ENCODE measurements around the gene VPS50. TPM values are rescaled to one million over a fixed set of nuclear protein-coding genes. Genes with fewer than 3 reads are reported as not detected.
"Not testable (repeated sequence)": the region's sequence is repeated elsewhere in the genome, so short reads cannot be mapped to it uniquely, and the experiment has no call there.

The VPS50 gene
- polyA plus RNA-seq, 4 donors: 23.9 to 37.8 (median 33.2) TPM

- no peak for DNase-seq (ENCODE audit: low read depth in 4 of 4, low spot score in 3 of 4)
Measured at GRCh38 chr7:93238748-93239147, 6.6 kb downstream of the VPS50 start.

DNA sequence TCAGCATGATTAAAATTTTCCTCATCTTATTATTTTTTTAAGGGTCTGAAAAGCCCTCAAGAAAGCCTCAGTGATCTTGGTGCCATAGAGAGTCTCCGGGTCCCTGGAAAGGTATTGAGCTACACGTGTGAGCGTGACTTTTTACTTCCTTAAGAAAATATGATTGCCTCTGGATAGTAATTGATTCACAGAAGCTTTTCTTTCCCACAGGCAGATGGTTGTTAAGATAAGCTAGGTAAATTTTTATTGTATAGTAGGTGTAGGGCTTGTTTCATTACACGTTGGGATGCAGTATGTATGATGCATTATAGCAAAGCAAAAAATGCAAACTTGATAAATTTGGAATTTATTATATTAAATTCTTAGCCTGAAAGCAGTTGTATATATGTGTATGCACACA lies 7.7 kb downstream of the VPS50 start:
- DNase-seq (ENCODE audit: low read depth in 4 of 4, low spot score in 3 of 4): no peak

DNA sequence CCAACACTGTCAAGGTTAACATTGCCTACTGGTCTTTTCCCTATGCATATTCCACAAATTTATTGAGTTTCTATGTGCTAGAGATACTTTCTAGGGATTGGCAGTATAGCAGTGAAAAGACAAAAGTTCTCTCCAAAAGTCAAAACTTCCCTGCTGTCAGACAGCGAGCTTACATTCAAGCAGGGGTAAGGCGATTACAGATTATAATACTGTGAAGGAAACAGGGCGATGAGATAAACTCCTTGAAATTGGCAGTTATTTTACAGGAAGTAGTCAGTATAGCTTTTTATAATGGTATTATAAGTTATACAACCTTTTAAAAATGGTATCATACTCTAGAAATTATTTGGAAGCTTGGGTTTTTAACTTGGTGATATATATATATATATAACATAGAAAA lies 9.9 kb downstream of the VPS50 start:
- DNase-seq (ENCODE audit: low read depth in 4 of 4, low spot score in 3 of 4): no peak

- DNase-seq (ENCODE audit: low read depth in 4 of 4, low spot score in 3 of 4): no peak
Measured at GRCh38 chr7:93245525-93246432, 13.6 kb downstream of the VPS50 start.

- DNase-seq (ENCODE audit: low read depth in 4 of 4, low spot score in 3 of 4): no peak
Measured at GRCh38 chr7:93249491-93250148, 17.5 kb downstream of the VPS50 start.

- DNase-seq (ENCODE audit: low read depth in 4 of 4, low spot score in 3 of 4): no peak
Measured at GRCh38 chr7:93258661-93259060, 26.5 kb downstream of the VPS50 start.

DNA sequence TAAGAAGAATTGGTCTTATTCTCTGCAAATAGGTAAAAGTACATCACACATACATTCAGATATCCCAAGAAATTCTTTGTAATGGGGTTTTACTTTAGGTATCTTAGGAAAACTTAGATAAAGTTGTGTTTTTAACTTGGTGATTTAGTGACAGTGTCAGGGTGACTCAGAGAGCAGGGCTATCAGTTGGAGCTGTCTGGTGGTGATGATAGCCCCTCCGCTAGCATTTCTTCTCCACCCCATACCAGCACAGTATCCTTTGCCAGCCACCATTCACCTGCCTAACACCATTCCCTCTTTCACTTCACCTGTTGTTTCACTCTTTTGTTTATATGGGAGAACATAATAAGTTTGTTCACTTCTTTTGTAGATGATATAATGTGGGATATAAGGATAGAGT lies 30.4 kb downstream of the VPS50 start:
- DNase-seq (ENCODE audit: low read depth in 4 of 4, low spot score in 3 of 4): no peak

DNA sequence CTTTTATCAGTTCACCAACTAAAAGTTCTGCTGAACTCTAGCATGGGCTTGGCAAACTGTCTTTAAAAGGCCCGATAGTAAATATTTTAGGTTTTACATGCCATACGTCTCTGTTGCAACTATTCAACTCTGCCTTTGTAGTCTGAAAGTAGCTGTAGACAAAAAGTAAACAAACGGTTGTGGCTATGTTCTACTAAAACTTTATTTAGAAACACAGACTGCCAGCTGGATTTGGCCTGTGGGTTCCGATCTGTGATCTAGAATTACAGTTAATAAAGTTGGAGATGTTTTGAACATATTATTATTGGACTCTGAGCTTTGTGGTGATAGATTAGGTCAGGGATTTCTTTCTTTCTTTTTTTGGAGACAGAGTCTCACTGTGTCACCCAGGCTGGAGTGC lies 33.1 kb downstream of the VPS50 start:
- no peak for DNase-seq (ENCODE audit: low read depth in 4 of 4, low spot score in 3 of 4)

- no peak for DNase-seq (ENCODE audit: low read depth in 4 of 4, low spot score in 3 of 4)
Measured at GRCh38 chr7:93279541-93279940, 47.4 kb downstream of the VPS50 start.

DNA sequence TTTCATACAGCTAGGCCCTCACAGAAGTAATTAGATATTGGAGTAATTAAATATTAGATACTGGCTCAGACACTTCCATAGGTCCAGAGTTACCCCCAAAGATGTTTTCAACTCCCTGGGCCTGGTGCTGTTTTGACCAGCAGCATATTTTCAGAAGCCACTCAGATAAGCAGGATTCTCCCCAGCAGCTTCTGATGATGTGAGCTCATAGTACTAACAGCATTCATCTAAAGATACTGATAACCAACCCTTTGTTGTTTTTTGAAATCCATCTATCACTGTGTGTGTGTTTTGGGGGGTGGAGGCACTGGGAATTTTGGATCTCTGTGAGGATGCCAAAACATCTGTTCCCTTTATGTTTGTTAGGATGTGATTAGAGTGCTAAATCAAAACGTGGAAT lies 52.7 kb downstream of the VPS50 start:
- DNase-seq (ENCODE audit: low read depth in 4 of 4, low spot score in 3 of 4): no peak

- no peak for DNase-seq (ENCODE audit: low read depth in 4 of 4, low spot score in 3 of 4)
Measured at GRCh38 chr7:93293229-93293628, 61.1 kb downstream of the VPS50 start.

DNA sequence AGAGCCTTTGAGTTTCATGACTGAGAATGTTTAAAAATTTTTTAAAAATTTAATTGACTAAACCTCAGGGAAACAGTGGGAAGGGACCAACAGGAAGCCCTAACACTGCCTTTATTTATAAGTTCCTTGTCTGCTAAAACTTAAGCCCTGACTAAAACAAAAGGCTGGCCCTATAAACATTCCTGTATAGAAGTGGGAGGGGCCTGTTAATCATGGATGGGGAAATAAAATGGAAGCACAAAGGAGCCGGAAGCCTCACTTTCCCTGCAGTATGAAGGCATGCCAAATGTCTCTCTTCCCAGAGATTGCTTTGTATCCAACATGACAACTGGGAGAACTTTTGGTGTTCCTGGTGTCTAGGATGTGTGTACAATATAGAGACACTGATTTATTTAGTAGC lies 66.0 kb downstream of the VPS50 start:
- no peak for DNase-seq (ENCODE audit: low read depth in 4 of 4, low spot score in 3 of 4)

DNA sequence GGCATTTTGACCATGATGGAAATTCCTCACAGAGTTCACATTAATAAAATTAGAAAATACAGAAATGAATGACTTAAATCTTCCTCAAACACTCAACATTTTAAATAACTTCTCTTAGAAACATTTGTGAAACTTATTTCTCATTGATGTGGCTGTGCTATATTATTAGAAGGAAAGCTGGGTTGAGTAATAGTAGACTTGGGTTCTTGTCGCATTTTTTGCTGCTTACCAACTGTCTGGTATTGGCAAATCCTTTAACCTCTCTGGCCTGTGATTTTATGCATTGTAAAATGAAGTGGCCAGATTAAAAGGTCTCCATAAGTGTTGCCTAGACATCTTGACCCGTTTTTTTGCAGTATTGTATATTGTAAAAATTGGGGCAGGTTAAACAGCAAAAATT lies 66.5 kb downstream of the VPS50 start:
- DNase-seq (ENCODE audit: low read depth in 4 of 4, low spot score in 3 of 4): no peak

DNA sequence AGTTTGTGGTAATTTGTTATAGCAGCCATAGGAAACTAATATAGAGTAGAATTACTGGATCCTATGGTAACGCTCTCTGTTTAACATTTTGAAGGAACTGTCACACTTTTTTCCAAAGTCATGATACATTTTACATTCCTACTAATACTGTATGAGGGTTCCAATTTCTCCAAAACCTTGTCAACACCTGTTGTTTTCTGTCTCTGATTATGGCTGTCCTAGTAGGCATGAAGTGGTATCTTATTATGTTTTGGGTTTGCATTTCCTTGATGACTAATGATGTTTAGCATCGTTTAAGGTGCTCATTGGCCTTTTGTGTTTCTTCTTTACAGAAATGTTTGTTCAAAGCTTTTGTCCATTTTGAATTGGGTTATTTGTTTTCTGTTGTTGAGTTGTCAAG lies 69.6 kb downstream of the VPS50 start:
- DNase-seq (ENCODE audit: low read depth in 4 of 4, low spot score in 3 of 4): no peak

- DNase-seq (ENCODE audit: low read depth in 4 of 4, low spot score in 3 of 4): no peak
Measured at GRCh38 chr7:93307131-93307660, 75.0 kb downstream of the VPS50 start.

DNA sequence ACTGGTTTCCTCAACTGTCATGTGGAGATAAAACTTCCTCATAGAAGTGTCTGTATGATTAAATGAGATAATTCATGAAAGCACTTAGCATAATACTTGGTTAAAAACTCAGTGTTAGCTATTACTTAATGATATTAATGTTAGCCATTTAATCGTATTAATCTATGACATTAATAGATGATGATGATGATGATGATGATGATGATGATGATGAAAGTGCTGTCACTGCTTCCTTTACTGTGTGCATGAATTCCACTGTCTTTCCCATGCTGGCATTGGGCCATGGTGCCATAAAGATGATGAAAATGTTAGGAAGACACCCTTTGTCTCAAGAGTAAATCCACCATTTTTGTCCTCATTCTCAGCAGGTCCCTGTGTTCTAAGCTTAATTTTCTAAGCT lies 75.8 kb downstream of the VPS50 start:
- DNase-seq (ENCODE audit: low read depth in 4 of 4, low spot score in 3 of 4): no peak

DNA sequence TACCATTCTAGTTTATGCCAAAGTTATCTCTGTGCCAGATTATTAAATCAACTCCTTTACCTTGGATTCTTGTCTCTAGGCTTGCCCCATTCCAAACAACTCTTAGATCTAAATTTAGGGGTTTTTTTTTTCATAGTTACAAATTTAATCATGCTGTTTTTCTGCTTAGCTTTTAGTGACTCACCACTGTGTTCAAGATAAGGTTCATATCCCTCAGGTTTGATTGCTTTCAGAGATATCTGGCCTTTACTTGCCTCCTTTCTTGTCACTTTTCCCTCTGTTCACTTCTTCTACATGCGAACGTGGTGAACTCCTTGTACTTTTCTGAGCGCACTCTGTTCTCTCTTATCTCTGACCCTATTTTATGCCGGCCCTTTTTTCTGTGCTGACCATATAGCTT lies 78.2 kb downstream of the VPS50 start:
- DNase-seq (ENCODE audit: low read depth in 4 of 4, low spot score in 3 of 4): no peak

- no peak for DNase-seq (ENCODE audit: low read depth in 4 of 4, low spot score in 3 of 4)
Measured at GRCh38 chr7:93314449-93314848, 82.3 kb downstream of the VPS50 start.

DNA sequence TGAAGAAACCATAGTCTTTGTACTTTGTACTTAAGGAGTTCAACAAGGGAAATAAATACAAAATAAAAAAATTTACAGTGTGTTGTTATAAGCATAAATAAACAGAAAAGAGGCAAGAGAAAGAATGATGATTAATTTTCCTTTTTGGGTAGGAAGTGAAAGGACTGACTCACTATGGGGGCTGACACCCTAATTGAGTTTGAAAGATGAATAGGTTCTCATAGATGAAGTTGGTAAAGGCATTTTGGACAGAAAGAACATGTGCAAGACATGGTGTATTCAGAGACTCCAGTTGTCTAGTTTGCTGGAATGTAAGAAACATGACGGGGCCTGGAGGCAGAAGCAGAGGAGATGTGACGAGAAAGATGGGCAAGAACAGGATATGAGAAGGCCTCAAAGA lies 83.7 kb downstream of the VPS50 start:
- DNase-seq (ENCODE audit: low read depth in 4 of 4, low spot score in 3 of 4): no peak

GRCh38 chr7:93316730-93317129 lies 84.6 kb downstream of the VPS50 start:
- no peak for DNase-seq (ENCODE audit: low read depth in 4 of 4, low spot score in 3 of 4)

DNA sequence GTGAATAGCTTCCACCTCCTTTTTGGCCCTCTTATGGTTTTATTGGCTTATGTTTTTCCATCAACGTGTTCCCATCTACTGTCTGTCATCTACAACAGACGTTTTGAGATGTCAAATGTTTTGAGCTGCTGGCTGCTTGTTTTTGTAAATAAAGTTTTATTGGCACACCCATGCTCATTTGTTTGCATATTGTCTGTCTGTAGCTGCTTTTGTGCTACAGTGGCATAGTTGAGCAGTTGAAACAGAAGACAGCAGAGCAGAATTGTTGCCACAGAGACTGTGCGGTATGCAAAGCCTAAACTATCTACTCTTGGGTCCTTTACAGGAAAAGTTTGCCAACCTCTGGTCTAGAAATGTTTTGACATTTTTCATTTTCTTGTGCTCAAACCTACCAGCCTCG lies 88.7 kb downstream of the VPS50 start:
- DNase-seq (ENCODE audit: low read depth in 4 of 4, low spot score in 3 of 4): no peak

DNA sequence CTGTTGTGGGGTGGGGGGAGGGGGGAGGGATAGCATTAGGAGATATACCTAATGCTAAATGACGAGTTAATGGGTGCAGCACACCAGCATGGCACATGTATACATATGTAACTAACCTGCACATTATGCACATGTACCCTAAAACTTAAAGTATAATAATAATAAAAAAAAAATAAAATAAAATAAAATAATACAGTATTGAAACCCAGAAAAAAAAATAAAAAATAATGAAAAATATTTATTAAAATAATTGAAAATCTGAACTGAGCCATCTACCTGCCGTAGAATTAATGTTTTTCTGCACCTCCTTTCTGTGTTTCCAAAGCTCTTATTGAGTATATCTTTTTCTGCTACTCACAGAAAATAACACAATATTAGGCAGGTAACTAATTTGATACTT lies 94.1 kb downstream of the VPS50 start:
- DNase-seq (ENCODE audit: low read depth in 4 of 4, low spot score in 3 of 4): not testable (repeated sequence)
